CD4-positive, alpha-beta T cell treated with Interleukin-17A for 1 hour (primary cell): ENCODE measurements around the gene SLC17A1.

Experiments
- DNase-seq: peaks from one replicate; pipeline ENCODE4 v3.0.0-alpha.2; 2020

The SLC17A1 gene, protein sequence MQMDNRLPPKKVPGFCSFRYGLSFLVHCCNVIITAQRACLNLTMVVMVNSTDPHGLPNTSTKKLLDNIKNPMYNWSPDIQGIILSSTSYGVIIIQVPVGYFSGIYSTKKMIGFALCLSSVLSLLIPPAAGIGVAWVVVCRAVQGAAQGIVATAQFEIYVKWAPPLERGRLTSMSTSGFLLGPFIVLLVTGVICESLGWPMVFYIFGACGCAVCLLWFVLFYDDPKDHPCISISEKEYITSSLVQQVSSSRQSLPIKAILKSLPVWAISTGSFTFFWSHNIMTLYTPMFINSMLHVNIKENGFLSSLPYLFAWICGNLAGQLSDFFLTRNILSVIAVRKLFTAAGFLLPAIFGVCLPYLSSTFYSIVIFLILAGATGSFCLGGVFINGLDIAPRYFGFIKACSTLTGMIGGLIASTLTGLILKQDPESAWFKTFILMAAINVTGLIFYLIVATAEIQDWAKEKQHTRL

DNA sequence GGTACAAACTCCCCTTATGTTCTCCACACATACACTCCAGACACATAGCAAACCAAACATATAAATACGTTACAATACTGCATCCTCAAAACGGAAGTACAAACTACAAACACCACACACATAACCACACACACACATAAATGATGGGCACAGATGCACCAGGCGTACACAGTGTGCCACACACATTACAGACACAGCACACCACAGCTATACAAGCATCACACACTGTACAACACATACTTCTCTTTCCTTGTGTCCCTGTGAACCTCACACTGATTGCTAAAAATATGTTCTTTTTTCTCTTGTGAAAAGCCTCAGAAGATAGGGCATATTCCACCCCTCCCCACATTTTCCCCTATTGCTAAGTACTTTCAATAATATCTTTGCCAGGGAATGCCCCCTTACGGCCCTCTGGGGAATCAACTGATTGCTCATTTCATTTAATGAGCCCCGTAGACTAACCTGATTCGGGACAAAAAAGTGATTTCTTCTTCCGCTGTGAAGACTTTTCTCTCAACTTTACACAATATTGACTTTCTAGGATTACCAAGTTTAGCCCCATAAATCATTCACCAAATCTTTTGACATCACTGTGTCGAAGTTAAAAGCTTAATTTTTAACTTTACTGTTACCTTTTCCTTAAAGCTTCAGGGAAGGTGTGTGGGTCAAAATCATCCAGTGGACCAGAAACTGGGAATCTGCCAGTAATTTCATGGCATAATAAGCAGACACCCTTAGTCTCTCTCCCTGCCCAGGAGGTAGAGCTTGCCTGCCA, at the start of gene SLC17A1:
TSS of gene SLC17A1 (minus strand) at position 521 of the 775 bp plus-strand sequence. CDS start 1,495 bp downstream, outside the sequence.
- DNase-seq, result no peak

DNA sequence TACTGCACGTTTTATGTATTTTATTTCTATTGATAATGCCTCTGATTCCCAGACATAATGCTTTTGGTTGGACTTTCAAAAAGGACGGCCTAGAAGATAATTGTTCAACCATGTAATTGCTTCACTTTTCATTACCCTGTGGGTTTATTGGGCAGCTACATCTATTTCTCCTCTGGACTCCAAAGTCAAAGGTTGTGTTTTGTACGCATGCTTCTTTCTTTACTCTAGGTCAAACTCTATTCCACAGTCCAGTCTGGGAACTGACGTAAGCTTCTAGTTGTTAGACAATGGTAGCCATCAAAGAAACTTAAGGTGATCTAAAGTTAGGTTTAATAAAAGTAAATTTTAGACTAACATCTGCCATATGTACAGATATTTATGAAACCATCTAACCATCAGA, 48.7 kb upstream of the SLC17A1 start:
- DNase-seq, result no peak

DNA sequence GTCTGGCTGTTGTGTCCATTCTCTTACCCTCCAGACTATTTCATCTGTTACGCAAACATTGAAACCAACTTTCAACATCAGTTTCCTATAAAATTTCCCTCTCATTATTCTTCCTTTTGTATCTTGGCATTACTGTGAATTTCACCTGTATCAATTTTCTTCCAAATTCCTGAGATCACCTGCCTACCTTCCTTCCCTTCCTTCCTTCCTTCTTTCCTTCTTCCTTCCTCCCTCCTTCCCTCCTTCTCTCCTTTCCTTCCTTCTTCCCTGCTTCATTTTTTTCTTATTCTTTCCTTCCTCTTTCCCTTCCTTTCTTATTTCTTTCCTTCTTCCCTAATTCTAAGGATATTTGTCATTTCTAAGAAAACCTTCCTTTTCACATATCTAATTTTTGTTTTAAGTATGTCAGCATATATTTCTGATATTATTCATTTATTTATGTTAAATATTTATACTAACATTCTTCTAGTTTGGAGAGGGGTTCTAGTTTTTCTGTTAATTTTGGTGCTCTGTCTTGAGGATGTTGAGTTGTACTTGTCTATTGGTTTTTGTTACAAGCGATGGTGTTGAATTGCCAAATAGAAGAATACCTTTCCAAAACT, 47.0 kb upstream of the SLC17A1 start:
- no peak for DNase-seq

DNA sequence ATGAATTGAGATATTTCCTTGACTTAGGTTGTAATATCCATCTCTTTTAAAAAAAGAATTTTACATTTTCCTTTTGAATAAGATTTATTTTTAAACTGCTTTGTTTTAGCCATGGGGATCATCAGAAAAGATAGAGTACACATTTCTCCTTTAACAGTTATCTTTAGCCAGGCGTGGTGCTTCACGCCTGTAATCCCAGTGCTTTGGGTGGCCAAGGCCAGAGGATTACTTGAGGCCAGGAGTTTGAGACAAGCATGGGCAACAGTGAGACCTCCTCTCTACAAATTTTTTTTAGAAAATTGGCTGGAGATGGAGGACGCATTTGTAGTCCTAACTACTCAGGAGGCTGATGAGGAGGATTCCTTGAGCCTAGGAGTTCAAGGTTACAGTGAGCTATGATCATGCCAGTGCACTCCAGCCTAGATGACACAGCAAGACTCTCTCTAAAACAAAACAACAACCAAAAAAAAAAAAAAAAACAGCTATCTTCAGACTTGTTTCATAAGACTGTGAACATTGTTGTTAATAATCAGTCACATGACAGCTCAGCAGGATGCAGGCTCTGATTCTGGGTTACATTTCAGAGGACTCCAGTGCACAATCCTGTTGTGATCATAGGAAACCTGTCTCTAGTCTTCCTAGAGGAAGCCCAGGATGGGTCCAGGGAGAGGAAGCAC, 44.2 kb upstream of the SLC17A1 start:
- no peak for DNase-seq

DNA sequence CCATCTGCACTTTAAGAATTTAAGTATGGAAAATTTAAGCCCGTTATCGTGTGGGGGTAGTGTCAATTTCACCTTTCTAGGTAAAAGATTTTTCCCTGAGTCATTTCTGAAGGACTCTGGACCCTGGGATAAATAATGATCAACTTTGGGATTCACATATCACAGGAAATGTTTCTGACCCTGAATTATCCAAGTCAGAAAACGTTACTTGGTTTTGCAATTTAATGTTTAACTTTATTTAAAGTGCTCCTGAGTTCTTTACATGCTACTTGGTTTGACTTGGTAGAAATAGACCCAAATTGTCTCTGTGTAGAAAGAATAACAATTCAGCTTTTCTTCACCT, 43.7 kb upstream of the SLC17A1 start:
- DNase-seq, result no peak

DNA sequence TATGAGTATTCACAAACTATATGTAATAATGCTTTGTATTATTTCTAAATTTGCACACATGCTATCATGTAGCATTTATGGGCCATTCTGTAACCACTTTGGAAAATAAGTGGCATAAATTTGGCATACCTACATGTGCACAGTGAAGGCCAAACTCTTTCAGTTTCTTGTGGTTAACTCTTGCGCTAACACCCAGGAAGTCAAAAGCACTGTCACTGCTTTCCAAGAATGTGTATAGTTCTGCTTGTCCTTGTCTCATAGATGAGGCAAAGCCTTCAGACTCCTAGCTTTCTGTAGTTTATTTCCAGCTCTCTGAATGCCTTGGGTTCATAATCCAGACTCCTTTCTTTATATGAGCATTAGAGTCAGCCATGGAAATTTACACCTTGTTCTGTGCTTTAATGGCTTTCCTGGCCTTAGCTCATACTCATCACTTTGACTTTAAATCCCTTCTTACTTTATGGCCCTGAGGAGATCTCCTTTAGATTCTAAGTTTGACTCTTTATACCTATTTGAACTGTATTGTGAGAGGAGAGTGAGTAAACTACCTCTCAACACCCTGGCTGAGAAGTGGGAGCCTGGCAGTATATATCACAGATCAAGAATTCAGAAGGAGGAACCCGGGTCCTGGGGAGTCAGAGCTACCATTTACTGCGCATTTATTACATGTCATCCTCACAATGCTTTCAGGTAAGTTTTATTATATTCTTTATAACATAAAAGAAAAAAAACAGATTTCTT, 43.1 kb upstream of the SLC17A1 start:
- peak; percentile 39 for DNase-seq

DNA sequence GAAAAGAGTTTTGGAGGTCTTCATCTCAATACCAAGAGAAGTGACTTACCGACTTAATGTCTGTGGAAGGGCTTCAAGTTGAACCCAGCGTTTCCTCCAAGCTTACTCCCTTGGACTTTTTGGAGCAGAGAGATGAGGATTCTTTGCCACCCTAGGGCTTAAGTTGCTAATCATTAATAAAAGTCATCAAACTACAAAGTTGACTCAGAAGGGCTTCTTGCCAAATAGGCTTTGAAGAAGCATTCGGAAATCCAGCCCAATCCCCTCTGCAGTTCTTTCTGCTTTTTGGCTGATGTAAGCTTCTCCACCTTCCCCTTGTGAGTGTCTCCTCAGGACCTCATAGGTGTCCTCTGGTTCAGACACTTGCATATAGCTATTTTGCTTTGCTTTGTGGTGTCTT, 42.3 kb upstream of the SLC17A1 start, which contains the start of gene SLC17A3:
TSS of gene SLC17A3 (minus strand) at position 126 of the 400 bp plus-strand sequence. CDS start 5,856 bp downstream, outside the sequence.
- no peak for DNase-seq

DNA sequence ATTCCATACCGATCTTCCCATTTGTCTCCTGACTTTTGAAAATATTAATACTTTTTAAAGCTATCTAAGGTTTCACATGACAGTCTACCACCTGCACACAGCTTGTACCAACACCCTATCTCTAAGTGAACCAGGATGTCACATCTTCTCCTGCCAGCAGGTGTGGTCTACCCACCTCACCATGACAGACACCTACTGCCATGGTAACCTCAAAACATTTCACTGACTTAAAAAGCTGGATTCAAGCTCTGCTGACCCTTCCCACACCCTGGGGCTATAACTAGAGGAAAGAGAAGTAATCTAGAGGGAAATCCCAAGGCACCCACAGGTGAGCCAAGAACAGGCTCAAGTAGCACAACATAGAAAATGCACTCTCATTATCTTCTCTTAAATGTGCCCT, 41.0 kb upstream of the SLC17A1 start:
- DNase-seq, result peak; percentile 73

DNA sequence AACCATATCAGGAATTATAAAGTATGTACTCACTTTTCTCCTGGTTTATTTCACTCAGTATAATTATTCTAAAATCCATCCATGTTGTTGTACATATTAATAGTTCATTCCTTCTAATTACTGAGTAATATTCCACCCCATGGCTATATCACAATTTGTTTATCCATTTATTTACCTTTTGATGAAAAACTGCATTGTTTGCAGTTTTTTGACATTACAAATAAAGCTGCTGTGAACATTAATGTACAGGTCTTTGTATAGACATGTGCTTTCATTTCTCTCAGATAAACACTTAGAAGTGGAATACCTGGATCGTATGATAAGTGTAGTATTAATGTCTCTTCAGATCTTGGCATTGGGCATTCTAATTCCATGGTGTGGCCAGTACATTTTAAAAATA, 38.0 kb upstream of the SLC17A1 start:
- no peak for DNase-seq

DNA sequence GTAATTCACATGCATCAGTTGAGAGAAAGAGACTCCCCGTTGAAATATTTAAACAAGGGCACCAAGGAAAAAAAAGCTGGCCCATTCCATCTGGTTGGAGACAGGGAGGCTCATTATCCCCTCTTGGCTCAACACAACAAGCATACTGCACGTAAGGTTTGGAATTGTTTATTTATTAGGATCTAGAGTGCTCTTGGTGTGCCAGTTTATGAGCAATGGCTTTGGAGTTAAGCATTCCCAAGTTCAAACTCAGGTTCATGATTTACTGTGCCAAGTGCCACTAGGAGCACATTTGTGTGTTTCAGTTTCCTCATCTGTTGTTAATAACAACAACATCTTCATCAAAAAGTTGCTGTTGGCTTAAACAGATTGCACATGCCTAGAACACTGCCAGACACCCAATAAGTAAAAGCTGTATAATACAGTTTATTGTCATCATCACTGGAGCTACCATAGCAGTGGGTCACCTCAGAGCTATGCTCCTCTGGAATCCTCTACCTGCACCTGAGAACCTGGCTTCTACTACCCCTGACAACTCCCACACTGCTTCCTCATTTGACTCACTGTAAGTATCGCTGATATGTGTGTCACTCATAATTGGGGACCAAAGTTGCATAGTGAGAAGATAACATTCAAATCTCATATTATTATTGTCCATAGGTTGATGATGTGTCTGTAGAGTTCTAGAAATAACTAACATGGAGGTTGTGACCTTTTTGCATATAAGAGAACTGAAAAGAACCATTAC, 36.8 kb upstream of the SLC17A1 start:
- DNase-seq, result no peak

DNA sequence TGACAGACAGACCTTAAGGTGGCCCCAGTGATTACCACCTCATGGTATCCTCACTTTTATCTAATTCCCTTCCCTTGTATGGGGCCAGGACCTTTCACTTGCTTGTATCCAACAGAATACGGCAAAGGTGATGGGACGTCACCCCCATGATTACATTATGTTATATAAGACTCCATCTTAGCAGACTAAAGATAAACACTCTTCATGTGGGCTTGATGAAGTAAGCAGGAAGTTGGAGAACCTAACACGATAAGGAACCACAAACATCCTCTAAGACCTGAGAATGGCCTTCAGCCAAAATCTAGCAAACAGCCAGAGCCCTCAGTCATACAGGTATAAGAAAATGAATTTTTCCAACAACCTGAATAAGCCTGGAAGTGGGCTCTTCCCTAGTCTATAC, 34.2 kb upstream of the SLC17A1 start:
- peak; percentile 73 for DNase-seq

DNA sequence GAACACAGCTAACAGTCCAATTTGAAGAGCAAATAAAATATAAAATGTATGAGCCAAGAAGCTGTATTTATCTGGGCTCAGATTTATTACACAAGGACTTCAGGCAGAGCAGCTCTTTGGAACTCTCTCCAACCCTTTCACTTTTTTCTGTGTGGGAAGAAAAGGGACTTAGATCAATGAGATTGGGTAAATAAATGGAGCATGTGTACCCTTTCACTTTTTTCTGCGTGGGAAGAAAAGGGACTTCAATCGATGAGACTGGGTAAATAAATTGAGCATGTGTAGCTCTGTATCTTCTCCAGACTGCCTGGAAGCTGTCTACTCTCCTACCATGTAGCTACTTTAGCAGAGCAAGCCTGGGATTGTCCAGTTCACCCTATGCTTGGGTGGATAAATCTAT, 31.5 kb upstream of the SLC17A1 start:
- DNase-seq, result no peak

DNA sequence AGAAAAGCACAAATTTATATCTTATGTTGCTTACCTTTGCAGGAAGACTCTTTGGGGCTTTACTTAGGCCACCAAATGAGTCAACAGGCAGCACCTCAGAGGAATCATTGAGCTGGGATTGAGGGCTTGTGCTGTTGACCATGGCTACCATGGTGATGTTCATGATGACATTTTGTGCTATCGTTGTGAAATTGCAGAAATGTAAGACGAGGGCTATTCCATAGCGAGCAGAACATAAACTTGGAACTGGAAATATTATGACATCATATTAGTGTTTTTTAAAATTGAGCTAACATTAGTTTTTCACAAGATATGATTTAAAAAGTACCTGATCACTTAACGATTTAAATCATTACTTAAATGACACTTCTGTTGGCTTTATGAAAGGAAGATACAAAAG, 30.3 kb upstream of the SLC17A1 start:
- DNase-seq, result no peak

DNA sequence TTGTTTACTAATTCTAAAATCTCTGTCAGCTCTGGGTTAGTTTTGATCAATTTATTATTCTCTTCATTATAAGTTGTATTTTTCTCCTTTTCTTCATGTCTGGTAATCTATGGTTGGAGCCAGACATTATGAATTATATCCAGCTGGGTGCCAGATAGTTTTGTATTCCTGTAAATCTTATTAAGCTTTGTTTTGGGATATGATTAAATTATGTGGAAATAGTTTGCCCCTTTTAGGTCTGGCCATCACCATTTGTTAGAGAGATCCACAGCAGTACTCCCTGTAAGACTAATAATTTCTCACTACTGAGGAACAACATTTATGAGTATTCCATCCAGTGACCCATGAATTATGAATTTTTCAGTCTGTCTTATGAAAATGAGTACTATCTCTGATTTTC, 20.9 kb upstream of the SLC17A1 start:
- no peak for DNase-seq

DNA sequence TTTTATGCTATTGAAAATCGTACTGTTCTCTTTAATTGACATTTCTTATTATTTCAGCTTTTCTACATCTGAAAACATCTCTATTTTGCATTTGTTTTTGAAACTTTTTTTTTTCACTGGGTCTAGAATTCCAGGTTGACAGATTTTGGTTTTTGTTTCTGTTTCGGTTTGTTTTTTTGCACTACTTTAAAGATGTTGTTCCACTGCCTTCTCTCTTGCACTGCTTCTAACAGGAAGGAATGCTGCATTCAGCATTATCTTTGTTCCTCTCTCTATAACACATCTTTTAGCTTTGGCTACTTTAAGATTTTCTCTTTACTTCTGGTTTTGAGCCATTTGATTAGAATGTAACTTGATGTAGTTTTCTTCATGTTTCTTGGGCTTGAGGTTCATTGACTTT, 20.1 kb upstream of the SLC17A1 start:
- DNase-seq, result no peak

DNA sequence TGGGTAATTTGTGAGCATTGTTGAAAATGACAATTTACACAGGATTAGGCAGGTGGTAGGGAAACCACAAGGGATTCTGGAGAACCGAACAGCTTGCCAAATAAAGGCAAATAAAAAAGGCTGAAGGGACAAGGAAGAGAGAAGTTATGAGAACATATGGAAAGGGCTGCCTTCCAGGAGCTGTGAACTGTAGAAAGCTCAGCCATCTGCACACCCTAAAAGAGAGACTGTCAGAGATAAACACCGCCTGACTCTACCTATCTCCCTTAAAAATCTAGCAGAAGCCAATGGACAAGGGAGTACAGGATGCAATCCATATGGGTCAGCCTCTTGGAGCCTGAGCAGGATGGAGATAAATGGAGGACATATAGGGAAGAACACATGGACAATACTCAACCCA, 12.7 kb upstream of the SLC17A1 start:
- DNase-seq, result no peak

DNA sequence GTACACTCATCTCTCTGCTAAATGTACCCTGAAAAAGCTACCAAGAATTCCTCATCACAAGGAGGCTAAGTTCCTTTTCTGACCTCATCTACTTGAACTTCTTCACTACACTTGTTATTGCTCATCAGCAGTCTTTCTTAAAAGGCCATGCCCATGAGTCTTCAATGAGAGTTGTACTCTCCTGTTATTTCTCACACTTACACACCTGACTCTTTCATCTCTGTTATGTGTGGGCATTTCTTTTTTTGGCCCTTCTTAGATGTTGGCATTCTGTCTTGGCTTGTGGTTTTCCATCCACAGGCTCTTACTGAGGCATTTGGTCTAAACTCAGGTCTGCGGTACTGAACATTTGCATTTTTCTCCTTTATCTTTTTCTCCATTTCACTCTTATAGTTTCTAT, 10.7 kb upstream of the SLC17A1 start:
- DNase-seq, result no peak

DNA sequence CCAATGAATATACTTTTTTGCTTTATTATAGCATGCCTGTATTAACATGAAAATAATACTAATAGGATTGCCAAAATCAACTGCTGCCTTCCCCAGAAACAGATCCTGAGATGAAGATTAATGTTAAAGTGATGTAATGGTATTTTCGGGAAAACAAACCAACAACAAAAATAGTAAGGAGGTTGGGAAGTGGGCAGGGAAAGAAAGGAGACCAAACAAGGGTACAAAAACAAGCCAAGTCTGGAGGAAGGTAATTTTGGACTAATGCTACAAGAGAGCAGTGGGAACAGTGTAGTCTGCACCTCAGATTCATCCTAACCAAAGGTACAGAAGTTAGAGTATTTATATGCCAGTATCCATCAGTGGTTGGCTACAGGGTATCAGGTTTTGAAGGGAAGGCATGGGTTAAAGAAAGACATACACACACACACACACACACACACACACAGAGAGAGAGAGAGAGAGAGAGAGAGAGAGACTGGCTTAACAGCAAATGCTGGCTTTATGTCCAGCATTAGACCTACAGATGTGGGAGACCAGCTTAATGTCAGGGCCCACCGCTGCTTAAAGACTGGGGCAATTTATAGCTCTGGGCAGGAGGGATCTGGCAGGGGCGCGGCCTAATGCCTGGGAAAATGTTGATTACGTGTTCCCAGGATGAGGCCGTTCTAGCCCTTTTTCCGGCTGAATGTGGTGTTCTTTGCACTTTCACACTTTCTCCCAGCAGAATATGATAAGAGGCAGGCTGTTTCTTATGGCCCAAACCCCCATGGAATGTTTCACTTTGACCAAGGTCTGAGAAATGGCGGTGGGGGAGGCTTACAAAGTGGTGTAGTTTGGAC, 3.8 kb upstream of the SLC17A1 start:
- no peak for DNase-seq

DNA sequence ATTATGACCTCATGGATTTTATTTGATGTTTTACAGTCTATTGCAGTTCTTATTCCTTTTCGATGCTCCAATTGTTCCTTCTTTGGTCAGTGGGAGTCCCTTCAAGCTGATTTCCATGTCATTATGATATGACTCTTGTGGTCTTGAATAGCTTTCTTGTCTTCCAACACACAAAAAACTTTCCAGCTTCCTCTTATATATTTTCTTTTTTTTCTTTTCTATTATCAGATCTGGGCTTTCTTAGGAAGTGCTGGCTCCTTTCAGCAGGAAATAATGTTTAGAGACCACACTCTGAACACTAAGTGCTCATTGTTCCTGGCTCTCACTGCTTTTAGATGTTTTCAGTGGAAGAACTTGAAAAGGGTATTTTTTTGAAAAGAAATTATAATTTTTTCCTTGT, 3.1 kb upstream of the SLC17A1 start:
- DNase-seq, result no peak

DNA sequence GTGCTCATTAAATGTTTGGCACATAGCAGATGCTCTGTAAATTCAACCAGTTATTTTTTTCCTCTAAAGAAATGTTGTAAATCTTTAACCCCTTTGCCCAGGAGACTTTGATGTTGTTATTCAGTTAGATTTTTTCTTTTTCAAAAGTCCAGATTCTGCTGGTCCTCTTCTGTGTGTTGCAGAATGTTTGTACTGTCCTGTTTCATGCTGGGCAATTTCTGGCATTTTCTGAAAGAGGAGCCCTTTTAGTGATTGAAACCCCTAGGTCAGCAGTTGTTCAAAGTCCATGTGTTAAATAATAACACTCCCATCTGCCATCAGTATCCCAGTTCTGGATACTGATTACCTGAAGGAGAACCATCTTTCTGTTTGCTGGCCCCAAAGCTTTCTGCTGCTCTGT, 1.3 kb upstream of the SLC17A1 start:
- no peak for DNase-seq

DNA sequence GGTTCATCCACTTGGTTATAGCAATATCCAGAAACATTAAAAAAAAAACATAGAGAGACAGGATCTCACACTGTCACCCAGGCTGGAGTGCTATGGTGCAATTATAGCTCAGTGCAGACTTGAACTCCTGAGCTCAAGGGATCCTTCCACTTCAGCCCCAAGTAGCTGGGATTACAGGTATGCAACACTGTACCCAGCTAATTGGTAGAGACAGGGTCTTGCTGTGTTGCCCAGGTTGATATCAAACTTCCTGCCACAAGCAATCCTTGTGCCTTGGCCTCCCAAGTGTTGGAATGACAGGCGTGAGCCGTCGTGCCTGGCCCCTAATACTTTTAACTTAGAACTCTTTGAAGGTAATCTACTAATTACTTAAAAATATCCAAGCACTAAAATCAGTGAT, 818 bp upstream of the SLC17A1 start:
- DNase-seq, result no peak
